Cardiac fibroblast (primary cell): ENCODE results near the gene THSD7A.

Source experiments
- DNase-seq, 2 donors: peaks; one replicate each; pipeline versions ENCODE4 v3.0.0 to v3.0.0-alpha.2; 2010; ENCODE audit warnings: low read depth in 2 of 2
- H3K4me3 ChIP-seq, 2 donors: replicated peaks in 1 of 2; 1 replicate in 1 of 2; 2 replicates in 1 of 2; pipeline ENCODE4 v1.5.1; 2011; ENCODE audit warnings: low read depth in 2 of 2, low read length in 2 of 2, mild to moderate bottlenecking in 2 of 2, moderate library complexity in 1 of 2
- TF ChIP-seq, protein P1 (sequence below): IDR thresholded peaks from one replicate; pipeline ENCODE4 v1.5.1; 2011; ENCODE audit warnings: low read depth, mild to moderate bottlenecking, low read length, inconsistent platforms

The THSD7A gene

DNA sequence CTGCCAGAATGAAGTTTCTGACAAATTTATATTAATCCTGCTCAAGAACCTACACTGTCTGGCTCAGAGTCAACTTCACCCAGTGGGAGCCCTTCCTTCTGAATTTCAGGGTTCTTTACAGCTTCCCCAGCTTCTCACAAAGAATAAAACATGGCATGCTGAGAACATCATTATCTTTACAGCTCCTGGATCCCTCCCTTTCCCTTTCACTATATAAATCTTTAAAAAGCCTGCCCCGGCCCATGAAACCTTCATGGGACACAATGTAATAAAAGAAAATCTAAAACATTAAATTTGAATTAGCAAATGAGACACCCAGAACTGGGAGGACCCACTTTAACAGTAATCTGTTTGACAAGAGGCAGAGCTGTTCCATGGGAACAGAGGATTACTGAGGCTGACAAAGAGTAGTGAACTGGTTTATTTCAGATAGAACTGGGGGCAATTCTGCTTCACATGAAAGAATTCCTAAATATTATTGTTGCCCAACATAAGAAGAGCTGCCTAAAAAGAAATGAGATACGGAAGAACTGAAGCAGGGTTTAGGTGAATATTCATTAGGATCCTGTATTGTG lies 222.8 kb downstream of the THSD7A start:
- no peak for DNase-seq
- H3K4me3 ChIP-seq, result no peak overlapping the region
- TF ChIP-seq, protein P1, sequence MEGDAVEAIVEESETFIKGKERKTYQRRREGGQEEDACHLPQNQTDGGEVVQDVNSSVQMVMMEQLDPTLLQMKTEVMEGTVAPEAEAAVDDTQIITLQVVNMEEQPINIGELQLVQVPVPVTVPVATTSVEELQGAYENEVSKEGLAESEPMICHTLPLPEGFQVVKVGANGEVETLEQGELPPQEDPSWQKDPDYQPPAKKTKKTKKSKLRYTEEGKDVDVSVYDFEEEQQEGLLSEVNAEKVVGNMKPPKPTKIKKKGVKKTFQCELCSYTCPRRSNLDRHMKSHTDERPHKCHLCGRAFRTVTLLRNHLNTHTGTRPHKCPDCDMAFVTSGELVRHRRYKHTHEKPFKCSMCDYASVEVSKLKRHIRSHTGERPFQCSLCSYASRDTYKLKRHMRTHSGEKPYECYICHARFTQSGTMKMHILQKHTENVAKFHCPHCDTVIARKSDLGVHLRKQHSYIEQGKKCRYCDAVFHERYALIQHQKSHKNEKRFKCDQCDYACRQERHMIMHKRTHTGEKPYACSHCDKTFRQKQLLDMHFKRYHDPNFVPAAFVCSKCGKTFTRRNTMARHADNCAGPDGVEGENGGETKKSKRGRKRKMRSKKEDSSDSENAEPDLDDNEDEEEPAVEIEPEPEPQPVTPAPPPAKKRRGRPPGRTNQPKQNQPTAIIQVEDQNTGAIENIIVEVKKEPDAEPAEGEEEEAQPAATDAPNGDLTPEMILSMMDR, result no peak

DNA sequence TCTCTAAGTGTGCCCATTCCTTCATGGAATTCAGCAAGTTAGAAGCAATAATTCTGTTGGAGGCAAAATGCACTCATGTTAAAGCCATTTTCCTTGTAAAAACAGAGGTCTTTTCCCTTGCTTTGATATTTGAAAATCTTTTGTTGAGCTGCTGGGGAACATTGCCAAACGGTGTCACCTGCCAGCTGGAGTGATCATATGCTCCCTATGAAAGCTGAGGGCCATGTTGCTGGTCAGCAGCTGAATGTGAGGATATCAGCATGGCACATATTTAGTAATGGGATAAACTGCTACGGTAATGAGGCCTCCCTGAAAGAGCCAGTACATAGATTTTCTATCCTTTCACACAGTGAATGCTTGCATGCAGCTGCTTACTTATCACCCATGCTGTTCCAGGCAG lies 224.3 kb downstream of the THSD7A start:
- TF ChIP-seq, protein P1, result no peak
- peak in 1 of 2 donors; percentile 37 for DNase-seq
- no peak overlapping the region for H3K4me3 ChIP-seq

DNA sequence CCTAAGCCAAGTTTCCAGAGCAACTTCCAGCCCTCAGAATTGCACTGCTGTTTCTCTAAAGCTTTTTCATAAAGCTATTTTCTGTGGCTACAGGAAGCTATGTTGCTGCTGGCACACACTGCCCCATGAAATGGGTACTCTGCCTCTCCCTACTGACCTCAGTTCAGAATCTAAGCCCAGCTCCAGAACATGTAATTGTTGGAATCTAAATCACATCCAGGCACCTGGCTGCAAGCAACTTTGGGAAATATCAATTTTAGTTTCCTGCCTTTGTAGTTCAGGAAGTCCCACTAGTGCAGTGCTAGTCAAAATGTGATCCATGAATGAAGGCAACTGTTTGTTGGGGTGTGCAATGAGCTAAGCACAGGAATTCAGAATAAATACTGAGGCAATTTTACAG lies 226.2 kb downstream of the THSD7A start:
- peak in 1 of 2 donors; percentile 29 for DNase-seq
- H3K4me3 ChIP-seq, result no peak overlapping the region
- TF ChIP-seq, protein P1, result no peak

DNA sequence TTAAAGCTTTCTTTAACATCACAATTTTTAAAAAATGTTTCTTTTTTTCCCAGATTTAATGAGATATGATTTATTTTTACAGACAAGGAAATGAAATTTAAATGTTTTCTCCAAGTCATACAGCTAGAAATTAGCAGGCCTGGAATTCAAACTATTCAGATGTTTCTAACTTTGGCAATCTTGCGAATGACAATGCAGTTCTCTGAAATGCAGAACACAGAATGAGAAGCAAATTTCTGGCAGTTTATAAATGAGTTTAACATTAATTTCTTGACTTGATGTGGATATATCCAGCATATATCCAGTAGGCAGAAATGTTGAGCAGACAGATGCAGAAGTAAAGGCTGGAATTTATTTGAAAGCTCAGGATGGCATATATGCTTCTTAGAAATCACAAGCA lies 227.5 kb downstream of the THSD7A start:
- peak; percentile 18 to 25 for DNase-seq
- TF ChIP-seq, protein P1, result no peak
- H3K4me3 ChIP-seq, result no peak overlapping the region

DNA sequence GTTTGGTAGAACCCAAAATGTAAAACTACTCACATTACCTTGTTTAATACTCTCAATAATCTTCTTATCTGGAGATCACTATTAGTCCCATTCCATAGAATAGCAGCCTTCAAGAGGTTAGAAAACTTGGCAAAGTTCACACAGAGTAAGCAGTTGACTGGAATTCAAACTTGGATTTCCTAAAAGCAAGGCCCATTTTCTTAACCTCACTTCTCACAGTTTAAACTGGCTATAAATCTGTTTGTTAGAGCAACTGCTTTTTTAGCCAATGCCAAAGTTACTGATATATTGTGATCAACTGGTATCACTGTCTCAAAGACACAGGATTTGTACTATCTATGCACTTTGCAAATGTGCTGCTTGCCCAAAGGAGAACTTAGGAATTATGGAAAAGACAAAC lies 230.2 kb downstream of the THSD7A start:
- TF ChIP-seq, protein P1, result no peak
- H3K4me3 ChIP-seq, result no peak overlapping the region
- no peak for DNase-seq

DNA sequence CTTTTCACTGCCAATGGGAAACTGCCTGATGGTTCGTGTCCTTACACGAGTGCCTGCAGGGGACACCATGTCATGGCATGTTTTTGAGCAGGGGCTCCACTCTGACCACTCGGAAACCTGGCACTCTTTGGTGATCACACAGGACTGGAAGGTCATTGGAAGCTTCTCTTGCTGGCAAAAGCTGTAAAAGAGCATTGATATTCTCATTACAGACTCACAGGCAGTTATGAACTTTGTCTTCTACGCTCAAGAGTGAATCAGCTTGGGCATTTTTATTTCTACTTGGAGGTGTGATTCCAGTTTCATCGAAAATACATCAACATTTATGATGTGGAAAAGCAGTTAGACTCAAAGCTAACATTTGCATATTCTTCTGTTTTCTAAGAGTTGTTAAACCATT lies 238.7 kb downstream of the THSD7A start:
- no peak for DNase-seq
- TF ChIP-seq, protein P1, result no peak
- H3K4me3 ChIP-seq, result no peak overlapping the region

DNA sequence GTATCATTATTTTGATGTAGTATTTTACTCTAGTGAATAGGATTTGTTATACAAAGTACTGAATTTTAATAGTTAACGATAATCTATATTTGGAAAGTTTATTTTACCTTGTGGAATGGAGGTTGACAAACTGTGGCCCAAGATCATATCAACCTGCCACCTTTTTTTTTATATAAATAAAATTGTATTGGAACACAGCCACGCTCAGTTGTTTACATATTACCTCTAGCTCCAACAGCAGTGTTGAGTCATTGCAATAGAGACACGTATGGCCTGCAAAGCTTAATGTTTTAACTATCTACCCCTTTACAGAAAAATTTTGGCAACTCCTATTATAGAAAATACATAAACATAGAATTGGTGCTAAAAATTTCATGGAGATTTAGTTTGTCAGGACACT lies 239.3 kb downstream of the THSD7A start:
- no peak overlapping the region for H3K4me3 ChIP-seq
- DNase-seq, result no peak
- TF ChIP-seq, protein P1, result no peak
